Lower leg skin (tissue), 3 donors: ENCODE measurements around the gene DGLUCY.

Experiments used
- POLR2A ChIP-seq, 2 donors: fragments of 450-650 bp; IDR thresholded peaks; one replicate each; pipeline ENCODE4 v1.6.1; 2016 to 2017; ENCODE audit warnings: antibody characterized with exemption in 2 of 2, mild to moderate bottlenecking in 1 of 2, moderate library complexity in 1 of 2
- TF ChIP-seq, protein P1 (sequence below), 3 donors: fragments of 450-650 bp; IDR thresholded peaks; one replicate each; pipeline ENCODE4 v1.5.1; 2016; ENCODE audit warnings: antibody characterized with exemption in 3 of 3, mild to moderate bottlenecking in 3 of 3, moderate library complexity in 2 of 3

DNA sequence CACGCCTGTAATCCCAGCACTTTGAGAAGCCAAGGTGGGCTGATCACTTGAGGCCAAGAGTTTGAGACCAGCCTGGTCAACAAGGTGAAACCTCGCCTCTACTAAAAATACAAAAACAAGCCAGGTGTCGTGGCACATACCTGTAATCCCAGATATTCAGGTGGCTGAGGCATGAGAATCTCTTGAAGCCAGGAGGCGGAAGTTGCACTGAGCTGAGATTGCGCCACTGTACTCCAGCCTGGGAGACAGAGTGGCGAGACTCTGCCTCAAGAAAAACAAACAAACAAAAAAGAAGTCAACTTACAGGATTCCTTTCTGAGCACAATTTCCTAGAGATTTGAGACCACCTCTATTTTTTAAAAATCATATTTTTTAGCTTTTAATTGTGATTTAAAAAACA lies 45.3 kb downstream of the DGLUCY start:
- no peak for TF ChIP-seq POLR2A (IDR thresholded peaks at IDR 0.05)
- TF ChIP-seq, protein P1, sequence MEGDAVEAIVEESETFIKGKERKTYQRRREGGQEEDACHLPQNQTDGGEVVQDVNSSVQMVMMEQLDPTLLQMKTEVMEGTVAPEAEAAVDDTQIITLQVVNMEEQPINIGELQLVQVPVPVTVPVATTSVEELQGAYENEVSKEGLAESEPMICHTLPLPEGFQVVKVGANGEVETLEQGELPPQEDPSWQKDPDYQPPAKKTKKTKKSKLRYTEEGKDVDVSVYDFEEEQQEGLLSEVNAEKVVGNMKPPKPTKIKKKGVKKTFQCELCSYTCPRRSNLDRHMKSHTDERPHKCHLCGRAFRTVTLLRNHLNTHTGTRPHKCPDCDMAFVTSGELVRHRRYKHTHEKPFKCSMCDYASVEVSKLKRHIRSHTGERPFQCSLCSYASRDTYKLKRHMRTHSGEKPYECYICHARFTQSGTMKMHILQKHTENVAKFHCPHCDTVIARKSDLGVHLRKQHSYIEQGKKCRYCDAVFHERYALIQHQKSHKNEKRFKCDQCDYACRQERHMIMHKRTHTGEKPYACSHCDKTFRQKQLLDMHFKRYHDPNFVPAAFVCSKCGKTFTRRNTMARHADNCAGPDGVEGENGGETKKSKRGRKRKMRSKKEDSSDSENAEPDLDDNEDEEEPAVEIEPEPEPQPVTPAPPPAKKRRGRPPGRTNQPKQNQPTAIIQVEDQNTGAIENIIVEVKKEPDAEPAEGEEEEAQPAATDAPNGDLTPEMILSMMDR (IDR thresholded peaks at IDR 0.05), result no peak
